HS-27A (cell line): ENCODE data around the gene KCNQ1.

Experiments
- DNase-seq: peaks from one replicate; pipeline ENCODE4 v3.0.0-alpha.2; 2012; ENCODE audit warnings: low read depth, missing footprints

Gene KCNQ1

GRCh38 chr11:2411446-2412305 is 33.1 kb upstream of the KCNQ1 start:
- no peak for DNase-seq

GRCh38 chr11:2412323-2412722 is 32.5 kb upstream of the KCNQ1 start:
- DNase-seq: no peak

GRCh38 chr11:2413742-2414579 is 30.8 kb upstream of the KCNQ1 start:
- DNase-seq: no peak

GRCh38 chr11:2414616-2415015 is 30.2 kb upstream of the KCNQ1 start:
- DNase-seq: no peak

GRCh38 chr11:2415171-2415570 is 29.6 kb upstream of the KCNQ1 start:
- DNase-seq: no peak

GRCh38 chr11:2415601-2416380 is 29.0 kb upstream of the KCNQ1 start:
- DNase-seq: no peak

- no peak for DNase-seq
Observed at GRCh38 chr11:2416765-2417164, 28.0 kb upstream of the KCNQ1 start.

- DNase-seq: no peak
Observed at GRCh38 chr11:2417856-2418692, 26.7 kb upstream of the KCNQ1 start.

- no peak for DNase-seq
Observed at GRCh38 chr11:2418693-2419360, 26.0 kb upstream of the KCNQ1 start.

GRCh38 chr11:2419638-2420501 is 24.9 kb upstream of the KCNQ1 start:
- DNase-seq: no peak

- no peak for DNase-seq
Observed at GRCh38 chr11:2420502-2421225, 24.1 kb upstream of the KCNQ1 start.

- DNase-seq: no peak
Observed at GRCh38 chr11:2421226-2421994, 23.4 kb upstream of the KCNQ1 start.

GRCh38 chr11:2421996-2422395 is 22.8 kb upstream of the KCNQ1 start:
- no peak for DNase-seq

GRCh38 chr11:2422461-2423156 is 22.2 kb upstream of the KCNQ1 start:
- DNase-seq: no peak

- no peak for DNase-seq
Observed at GRCh38 chr11:2423157-2424025, 21.4 kb upstream of the KCNQ1 start.

- no peak for DNase-seq
Observed at GRCh38 chr11:2424811-2425495, 19.9 kb upstream of the KCNQ1 start.
